ENCODE results near the gene SPTAN1. TPM values are rescaled to one million over a fixed set of nuclear protein-coding genes. Genes with fewer than 3 reads are reported as not detected.
A peak's percentile ranks its signal among the peaks of the same experiment; 100 is the strongest.

Gene SPTAN1
- total RNA-seq, 1 donor from 2014 or later, result 292 TPM

DNA sequence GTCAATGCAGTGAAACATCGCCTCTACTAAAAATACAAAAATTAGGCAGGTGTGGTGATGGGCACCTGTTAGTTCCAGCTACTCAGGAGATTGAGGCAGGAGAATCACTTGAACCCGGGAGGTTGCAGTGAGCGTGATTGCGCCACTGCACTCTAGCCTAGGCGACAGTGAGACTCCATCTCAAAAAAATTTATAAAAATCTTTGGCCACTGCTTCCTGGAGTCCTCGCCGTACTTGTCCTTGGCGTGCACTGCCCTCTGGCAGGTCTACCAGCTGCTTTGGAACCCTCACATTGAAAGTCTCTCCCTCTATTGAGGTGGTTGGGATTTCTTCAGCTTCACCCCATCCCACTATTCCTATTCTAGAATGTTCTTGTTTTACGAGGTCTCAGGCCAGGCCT, 79.2 kb downstream of the SPTAN1 start:
- DNase-seq (ENCODE audit: extremely low spot score in 2 of 2), result no peak
- Histone ChIP-seq H3K4me3 (no peak overlapping the region), H3K36me3 (peaks cover 10 to 68% of the 10 kb centered on the region in 2 donors), H3K4me1 (peaks cover 37% of the 10 kb centered on the region), H3K9me3 (no peaks in the 10 kb centered on the region), H3K27ac (no peak overlapping the region), H3K27me3 (no peaks in the 10 kb centered on the region)
- TF ChIP-seq POLR2A (IDR thresholded peaks at IDR 0.05) (no peak), POLR2AphosphoS5 (IDR thresholded peaks at IDR 0.05; ENCODE audit: insufficient read depth in 1 of 2, low read depth in 1 of 2) (no peak)
- TF ChIP-seq, protein P1, sequence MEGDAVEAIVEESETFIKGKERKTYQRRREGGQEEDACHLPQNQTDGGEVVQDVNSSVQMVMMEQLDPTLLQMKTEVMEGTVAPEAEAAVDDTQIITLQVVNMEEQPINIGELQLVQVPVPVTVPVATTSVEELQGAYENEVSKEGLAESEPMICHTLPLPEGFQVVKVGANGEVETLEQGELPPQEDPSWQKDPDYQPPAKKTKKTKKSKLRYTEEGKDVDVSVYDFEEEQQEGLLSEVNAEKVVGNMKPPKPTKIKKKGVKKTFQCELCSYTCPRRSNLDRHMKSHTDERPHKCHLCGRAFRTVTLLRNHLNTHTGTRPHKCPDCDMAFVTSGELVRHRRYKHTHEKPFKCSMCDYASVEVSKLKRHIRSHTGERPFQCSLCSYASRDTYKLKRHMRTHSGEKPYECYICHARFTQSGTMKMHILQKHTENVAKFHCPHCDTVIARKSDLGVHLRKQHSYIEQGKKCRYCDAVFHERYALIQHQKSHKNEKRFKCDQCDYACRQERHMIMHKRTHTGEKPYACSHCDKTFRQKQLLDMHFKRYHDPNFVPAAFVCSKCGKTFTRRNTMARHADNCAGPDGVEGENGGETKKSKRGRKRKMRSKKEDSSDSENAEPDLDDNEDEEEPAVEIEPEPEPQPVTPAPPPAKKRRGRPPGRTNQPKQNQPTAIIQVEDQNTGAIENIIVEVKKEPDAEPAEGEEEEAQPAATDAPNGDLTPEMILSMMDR (IDR thresholded peaks at IDR 0.05), result no peak
- intact Hi-C loops (cut with DNase I), result loop anchor here (10.0 kb wide), 1 partner anchor 63 kb away; no protein-coding TSS in a partner anchor

DNA sequence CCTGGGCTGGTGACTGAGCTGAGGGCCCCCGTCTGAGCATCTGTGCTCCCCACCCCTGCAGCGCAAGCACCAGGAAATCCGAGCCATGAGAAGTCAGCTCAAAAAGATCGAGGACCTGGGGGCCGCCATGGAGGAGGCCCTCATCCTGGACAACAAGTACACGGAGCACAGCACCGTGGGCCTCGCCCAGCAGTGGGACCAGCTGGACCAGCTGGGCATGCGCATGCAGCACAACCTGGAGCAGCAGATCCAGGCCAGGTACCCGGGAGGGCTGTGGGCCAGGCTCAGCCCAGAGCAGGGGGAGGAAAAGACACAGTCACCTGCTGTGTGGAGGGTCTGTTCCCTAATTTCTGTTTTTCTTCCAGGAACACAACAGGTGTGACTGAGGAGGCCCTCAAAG, 79.7 kb downstream of the SPTAN1 start:
- peaks cover 10 to 64% of the 10 kb centered on the region in 2 donors for H3K36me3 ChIP-seq
- H3K27ac ChIP-seq, result no peak overlapping the region
- peaks cover 39% of the 10 kb centered on the region for H3K4me1 ChIP-seq

DNA sequence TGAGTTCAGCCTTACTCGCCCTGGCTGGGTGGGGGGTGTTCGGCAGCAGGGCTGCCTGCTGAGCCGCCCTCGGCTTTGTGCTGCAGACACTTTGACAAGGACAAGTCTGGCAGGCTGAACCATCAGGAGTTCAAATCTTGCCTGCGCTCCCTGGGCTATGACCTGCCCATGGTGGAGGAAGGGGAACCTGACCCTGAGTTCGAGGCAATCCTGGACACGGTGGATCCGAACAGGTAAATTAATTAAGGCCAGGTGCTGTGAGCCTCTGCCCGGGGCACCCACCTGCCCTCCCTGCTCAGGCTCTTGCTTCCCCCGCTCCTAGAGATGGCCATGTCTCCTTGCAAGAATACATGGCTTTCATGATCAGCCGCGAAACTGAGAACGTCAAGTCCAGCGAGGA, 80.1 kb downstream of the SPTAN1 start:
- no peaks in the 10 kb centered on the region for H3K27me3 ChIP-seq
- no peak overlapping the region for H3K4me3 ChIP-seq
- no peaks in the 10 kb centered on the region for H3K9me3 ChIP-seq
- intact Hi-C loops (cut with DNase I), result loop anchor here (10.0 kb wide), 1 partner anchor 62 kb away; no protein-coding TSS in a partner anchor
- H3K36me3 ChIP-seq, result peaks cover 10 to 60% of the 10 kb centered on the region in 2 donors
- H3K27ac ChIP-seq, result no peak overlapping the region
- DNase-seq (ENCODE audit: extremely low spot score in 2 of 2), result no peak
- peaks cover 39% of the 10 kb centered on the region for H3K4me1 ChIP-seq
- TF ChIP-seq, protein P1 (IDR thresholded peaks at IDR 0.05), result no peak

More for the DNA sequence above, 79.7 kb downstream of the SPTAN1 start:
- no peak for TF ChIP-seq POLR2A (IDR thresholded peaks at IDR 0.05)
- TF ChIP-seq, protein P1 (IDR thresholded peaks at IDR 0.05), result no peak
- TF ChIP-seq POLR2AphosphoS5 (IDR thresholded peaks at IDR 0.05; ENCODE audit: insufficient read depth in 1 of 2, low read depth in 1 of 2), result no peak
- Histone ChIP-seq H3K27me3 (no peaks in the 10 kb centered on the region), H3K4me3 (no peak overlapping the region), H3K9me3 (no peaks in the 10 kb centered on the region)
- no peak for DNase-seq (ENCODE audit: extremely low spot score in 2 of 2)
- intact Hi-C loops (cut with DNase I), result loop anchor here (10.0 kb wide), 1 partner anchor 63 kb away; no protein-coding TSS in a partner anchor

DNA sequence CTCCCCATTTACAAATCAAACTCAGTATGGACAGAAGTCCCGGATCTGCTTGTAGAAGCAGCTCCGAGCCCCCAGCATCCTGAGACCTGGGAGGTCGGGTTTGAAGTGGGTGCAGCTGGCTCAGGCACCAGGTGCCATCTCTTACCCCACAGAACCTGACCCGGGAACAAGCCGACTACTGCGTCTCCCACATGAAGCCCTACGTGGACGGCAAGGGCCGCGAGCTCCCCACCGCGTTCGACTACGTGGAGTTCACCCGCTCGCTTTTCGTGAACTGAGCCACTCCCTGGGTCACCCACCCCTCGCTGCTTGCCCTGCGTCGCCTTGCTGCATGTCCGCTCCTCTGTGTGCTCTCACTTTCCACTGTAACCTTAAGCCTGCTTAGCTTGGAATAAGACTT, 80.7 kb downstream of the SPTAN1 start:
- TF ChIP-seq POLR2A (IDR thresholded peaks at IDR 0.05), result no peak
- TF ChIP-seq POLR2AphosphoS5 (IDR thresholded peaks at IDR 0.05; ENCODE audit: insufficient read depth in 1 of 2, low read depth in 1 of 2), result no peak
- TF ChIP-seq, protein P1 (IDR thresholded peaks at IDR 0.05), result no peak
- intact Hi-C loops (cut with DNase I), result loop anchor here (10.0 kb wide), 1 partner anchor 62 kb away; no protein-coding TSS in a partner anchor
- Histone ChIP-seq H3K9me3 (no peaks in the 10 kb centered on the region), H3K4me1 (peaks cover 36% of the 10 kb centered on the region), H3K27me3 (no peaks in the 10 kb centered on the region), H3K27ac (no peak overlapping the region), H3K4me3 (no peak overlapping the region), H3K36me3 (peaks cover 10 to 54% of the 10 kb centered on the region in 2 donors)
- DNase-seq (ENCODE audit: extremely low spot score in 2 of 2), result no peak

DNA sequence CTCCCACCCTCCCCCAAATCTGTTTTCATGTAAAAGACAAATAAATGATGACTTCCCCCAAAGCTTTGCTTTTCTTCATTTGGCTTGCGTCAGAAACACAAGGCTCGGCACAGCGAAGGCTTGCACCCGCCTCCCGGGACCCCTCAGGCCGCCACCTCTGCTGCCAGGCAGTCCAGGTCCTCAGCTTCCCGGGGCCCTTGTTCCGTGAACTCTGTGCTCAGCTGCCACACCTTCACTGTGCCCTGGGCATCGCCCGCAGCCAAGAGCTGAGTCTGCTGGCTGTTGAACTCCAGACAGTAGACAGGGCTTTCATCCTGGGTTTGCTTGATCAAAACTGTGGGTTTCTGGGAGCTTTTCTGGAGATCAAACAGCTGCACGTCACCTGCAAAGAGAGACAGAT, 81.2 kb downstream of the SPTAN1 start:
- Histone ChIP-seq H3K27ac (peak overlapping the region; percentile 87), H3K4me1 (peaks cover 31% of the 10 kb centered on the region), H3K27me3 (no peaks in the 10 kb centered on the region), H3K4me3 (no peak overlapping the region), H3K9me3 (no peaks in the 10 kb centered on the region), H3K36me3 (peaks cover 10 to 49% of the 10 kb centered on the region in 2 donors)
- TF ChIP-seq POLR2A (IDR thresholded peaks at IDR 0.05) (no peak), POLR2AphosphoS5 (IDR thresholded peaks at IDR 0.05; ENCODE audit: insufficient read depth in 1 of 2, low read depth in 1 of 2) (no peak)
- TF ChIP-seq, protein P1 (IDR thresholded peaks at IDR 0.05), result no peak
- no peak for DNase-seq (ENCODE audit: extremely low spot score in 2 of 2)
- intact Hi-C loops (cut with DNase I), result loop anchor here (10.0 kb wide), 1 partner anchor 61 kb away; no protein-coding TSS in a partner anchor
